Endodermal cell (in vitro differentiated cells): Measurements from ENCODE around the gene CELA3B. TPM values are rescaled to one million over a fixed set of nuclear protein-coding genes. Genes with fewer than 3 reads are reported as not detected.

Experiments
- DNase-seq: peaks from one replicate; pipeline ENCODE4 v3.0.0-alpha.2; 2017
- H3K27ac ChIP-seq: 2 replicates; pipeline ENCODE4 v1.5.1; 2013; ENCODE audit warnings: mild to moderate bottlenecking, low read depth, low read length, moderate library complexity
- H3K27me3 ChIP-seq: 2 replicates; pipeline ENCODE4 v1.6.1; 2013; ENCODE audit warnings: mild to moderate bottlenecking, low read length, moderate library complexity; ENCODE audit not compliant: insufficient read depth, control insufficient read depth, poor library complexity, severe bottlenecking
- H3K36me3 ChIP-seq: 2 replicates; pipeline ENCODE4 v1.7.0; 2013; ENCODE audit warnings: mild to moderate bottlenecking, low read length, moderate library complexity; ENCODE audit not compliant: control insufficient read depth, insufficient read depth
- H3K4me1 ChIP-seq: one replicate; pipeline ENCODE4 v1.7.0; 2013; ENCODE audit warnings: low read length; ENCODE audit not compliant: control insufficient read depth, insufficient read depth
- H3K4me3 ChIP-seq: 2 replicates; pipeline ENCODE4 v1.5.1; 2013; ENCODE audit warnings: mild to moderate bottlenecking, low read length, moderate library complexity
- H3K9ac ChIP-seq: 2 replicates; pipeline ENCODE4 v1.6.1; 2013; ENCODE audit warnings: mild to moderate bottlenecking, low read length, moderate library complexity; ENCODE audit not compliant: poor library complexity, severe bottlenecking; ENCODE audit errors: extremely low read depth
- H3K9me3 ChIP-seq: 2 replicates; pipeline ENCODE4 v1.6.1; 2013; ENCODE audit warnings: mild to moderate bottlenecking, low read length, moderate library complexity; ENCODE audit not compliant: control insufficient read depth
- H3K27ac Mint-ChIP-seq: 2 replicates; pipeline ENCODE4 v1.8.0; 2020; ENCODE audit warnings: mixed read lengths
- H3K27me3 Mint-ChIP-seq: 2 replicates; pipeline ENCODE4 v1.8.0; 2021; ENCODE audit warnings: mild to moderate bottlenecking, mixed read lengths; ENCODE audit not compliant: insufficient read depth
- H3K36me3 Mint-ChIP-seq: 2 replicates; pipeline ENCODE4 v1.8.0; 2020; ENCODE audit warnings: low read depth, mixed read lengths
- H3K4me1 Mint-ChIP-seq: 2 replicates; pipeline ENCODE4 v1.8.0; 2020; ENCODE audit warnings: mixed read lengths
- H3K4me3 Mint-ChIP-seq: 2 replicates; pipeline ENCODE4 v1.8.0; 2020; ENCODE audit warnings: mild to moderate bottlenecking, moderate library complexity, mixed read lengths
- H3K9me3 Mint-ChIP-seq: 2 replicates; pipeline ENCODE4 v1.8.0; 2020; ENCODE audit warnings: mild to moderate bottlenecking, mixed read lengths
- WGBS, 2 experiments: methylation state at CpG; one replicate each; pipeline versions ENCODE4 v1.1.5 to v1.1.7; 2013; ENCODE audit warnings: missing lambda C conversion rate in 2 of 2, mixed read lengths in 1 of 2; ENCODE audit not compliant: insufficient coverage in 1 of 2, insufficient read length in 1 of 2; 5-methylcytosine and 5-hydroxymethylcytosine counted together
- total RNA-seq, 2 donors: library from RNA; stranded (reverse); fragmentation: NEBNext Ultra II Directional in 1 of 2; extraction: Animal tissue kit (Norgen Biotek cat#: 25700) in 1 of 2; gene quantifications; 2 replicates in 1 of 2; 3 replicates in 1 of 2; pipeline ENCODE4 v1.2.1, GENCODE V29; 2021
- TF ChIP-seq, protein P1 (sequence below): fragments of 200-600 bp; sonication (generic); conservative IDR thresholded peaks from 2 replicates; pipeline ENCODE4 v1.5.0; 2021; ENCODE audit warnings: antibody characterized with exemption, mild to moderate bottlenecking

CELA3B gene
- total RNA-seq, 2 donors from 2014 or later = not detected

- Histone ChIP-seq H3K27ac (no peak overlapping the region), H3K4me3 (no peak overlapping the region), H3K27me3 (no peaks in the 10 kb centered on the region), H3K9me3 (no peaks in the 10 kb centered on the region), H3K36me3 (no peaks in the 10 kb centered on the region), H3K9ac (no peak overlapping the region), H3K4me1 (peaks cover 6% of the 10 kb centered on the region)
- Mint-ChIP-seq H3K9me3 (no peaks in the 10 kb centered on the region), H3K4me1 (peaks cover 17% of the 10 kb centered on the region), H3K27ac (no peak overlapping the region), H3K4me3 (no peak overlapping the region), H3K27me3 (no peaks in the 10 kb centered on the region), H3K36me3 (no peaks in the 10 kb centered on the region)
- 76 to 85% methylated on average over 10 to 11 of the region's 11 CpGs for whole genome bisulfite sequencing, 2 experiments
- TF ChIP-seq, protein P1, sequence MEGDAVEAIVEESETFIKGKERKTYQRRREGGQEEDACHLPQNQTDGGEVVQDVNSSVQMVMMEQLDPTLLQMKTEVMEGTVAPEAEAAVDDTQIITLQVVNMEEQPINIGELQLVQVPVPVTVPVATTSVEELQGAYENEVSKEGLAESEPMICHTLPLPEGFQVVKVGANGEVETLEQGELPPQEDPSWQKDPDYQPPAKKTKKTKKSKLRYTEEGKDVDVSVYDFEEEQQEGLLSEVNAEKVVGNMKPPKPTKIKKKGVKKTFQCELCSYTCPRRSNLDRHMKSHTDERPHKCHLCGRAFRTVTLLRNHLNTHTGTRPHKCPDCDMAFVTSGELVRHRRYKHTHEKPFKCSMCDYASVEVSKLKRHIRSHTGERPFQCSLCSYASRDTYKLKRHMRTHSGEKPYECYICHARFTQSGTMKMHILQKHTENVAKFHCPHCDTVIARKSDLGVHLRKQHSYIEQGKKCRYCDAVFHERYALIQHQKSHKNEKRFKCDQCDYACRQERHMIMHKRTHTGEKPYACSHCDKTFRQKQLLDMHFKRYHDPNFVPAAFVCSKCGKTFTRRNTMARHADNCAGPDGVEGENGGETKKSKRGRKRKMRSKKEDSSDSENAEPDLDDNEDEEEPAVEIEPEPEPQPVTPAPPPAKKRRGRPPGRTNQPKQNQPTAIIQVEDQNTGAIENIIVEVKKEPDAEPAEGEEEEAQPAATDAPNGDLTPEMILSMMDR = peak; percentile 56
- peak; percentile 82 for DNase-seq
Measured at GRCh38 chr1:21946836-21947587, 29.8 kb upstream of the CELA3B start.

DNA sequence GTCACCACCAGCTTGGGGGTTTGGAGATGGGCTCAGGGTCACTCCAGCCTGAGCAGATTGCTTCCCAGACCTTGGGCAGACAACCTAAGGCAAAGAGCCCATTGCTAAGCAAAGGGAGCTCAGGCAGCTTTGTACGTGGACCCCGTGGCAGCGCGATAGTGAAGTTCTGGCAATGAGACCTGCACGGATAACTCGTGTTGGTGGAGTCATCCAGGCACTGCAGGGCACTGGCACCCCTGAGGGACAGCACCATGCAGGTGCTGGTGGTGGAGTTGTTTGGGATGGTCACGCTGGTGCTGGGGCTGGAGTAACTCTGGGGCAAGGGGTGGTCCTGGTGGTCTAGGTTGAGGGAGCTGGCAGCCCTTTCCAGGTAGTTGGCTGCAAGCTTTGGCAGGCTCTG, 26.1 kb upstream of the CELA3B start:
- Histone ChIP-seq H3K9ac (no peak overlapping the region), H3K27me3 (no peaks in the 10 kb centered on the region), H3K4me1 (peaks cover 4% of the 10 kb centered on the region), H3K9me3 (no peaks in the 10 kb centered on the region), H3K27ac (no peak overlapping the region), H3K4me3 (no peak overlapping the region), H3K36me3 (no peaks in the 10 kb centered on the region)
- H3K27me3 Mint-ChIP-seq = no peaks in the 10 kb centered on the region
- peak; percentile 38 for DNase-seq
- no peaks in the 10 kb centered on the region for H3K9me3 Mint-ChIP-seq
- TF ChIP-seq, protein P1 = no peak
- H3K4me3 Mint-ChIP-seq = no peak overlapping the region
- peaks cover 8% of the 10 kb centered on the region for H3K4me1 Mint-ChIP-seq
- no peak overlapping the region for H3K27ac Mint-ChIP-seq
- WGBS, 2 experiments = 93 to 96% methylated on average over 3 to 7 of the region's 7 CpGs
- no peaks in the 10 kb centered on the region for H3K36me3 Mint-ChIP-seq

GRCh38 chr1:21951226-21951870, 25.5 kb upstream of the CELA3B start:
- Mint-ChIP-seq H3K4me1 (peaks cover 8% of the 10 kb centered on the region), H3K27ac (no peak overlapping the region), H3K9me3 (no peaks in the 10 kb centered on the region), H3K4me3 (no peak overlapping the region), H3K36me3 (no peaks in the 10 kb centered on the region), H3K27me3 (no peaks in the 10 kb centered on the region)
- 92 to 93% methylated on average over 5 to 12 of the region's 12 CpGs for WGBS, 2 experiments
- Histone ChIP-seq H3K27me3 (no peaks in the 10 kb centered on the region), H3K4me3 (no peak overlapping the region), H3K4me1 (peaks cover 6% of the 10 kb centered on the region), H3K27ac (no peak overlapping the region), H3K9ac (no peak overlapping the region), H3K9me3 (no peaks in the 10 kb centered on the region), H3K36me3 (no peaks in the 10 kb centered on the region)
- DNase-seq = peak; percentile 40
- TF ChIP-seq, protein P1 = no peak
